Left ventricle myocardium inferior (tissue), 1 donor: ENCODE measurements around the gene CFDP1. TPM values are rescaled to one million over a fixed set of nuclear protein-coding genes. Genes with fewer than 3 reads are reported as not detected.

ENCODE experiments used
- DNase-seq: peaks from one replicate; pipeline ENCODE4 v3.0.0-alpha.2; 2020
- H3K27ac ChIP-seq: fragments of 200-600 bp; replicated peaks from 2 replicates; pipeline ENCODE4 v1.8.0; 2021
- H3K27me3 ChIP-seq: fragments of 200-600 bp; 2 replicates; pipeline ENCODE4 v1.8.0; 2021; ENCODE audit warnings: low read depth
- H3K36me3 ChIP-seq: fragments of 200-600 bp; 2 replicates; pipeline ENCODE4 v1.8.0; 2021
- H3K4me1 ChIP-seq: fragments of 200-600 bp; 2 replicates; pipeline ENCODE4 v1.8.0; 2021
- H3K4me3 ChIP-seq: fragments of 200-600 bp; 2 replicates; pipeline ENCODE4 v1.8.0; 2021; ENCODE audit warnings: mild to moderate bottlenecking, moderate library complexity
- H3K9me3 ChIP-seq: fragments of 200-600 bp; replicated peaks from 2 replicates; pipeline ENCODE4 v1.8.0; 2021
- CTCF ChIP-seq: fragments of 200-600 bp; IDR thresholded peaks from 2 replicates; pipeline ENCODE4 v1.8.0; 2021; ENCODE audit warnings: antibody characterized with exemption, mild to moderate bottlenecking, borderline replicate concordance
- intact Hi-C: fragments of 100-400 bp; cut with micrococcal nuclease; formaldehyde crosslinking; loops from one replicate; pipeline ENCODE4 v1.11.0; 2022
- total RNA-seq: library from RNA; stranded (reverse); fragmentation: NEBNext Ultra II Directional; extraction: Animal tissue kit (Norgen Biotek cat#: 25700); gene quantifications from one replicate; pipeline ENCODE4 v1.2.1, GENCODE V29; 2021
- donor health status: DM: no; HTN: yes; CAD: no; lungs with severe emphysema.

CFDP1 gene
- total RNA-seq, 1 donor from 2014 or later, result 24.9 TPM

DNA sequence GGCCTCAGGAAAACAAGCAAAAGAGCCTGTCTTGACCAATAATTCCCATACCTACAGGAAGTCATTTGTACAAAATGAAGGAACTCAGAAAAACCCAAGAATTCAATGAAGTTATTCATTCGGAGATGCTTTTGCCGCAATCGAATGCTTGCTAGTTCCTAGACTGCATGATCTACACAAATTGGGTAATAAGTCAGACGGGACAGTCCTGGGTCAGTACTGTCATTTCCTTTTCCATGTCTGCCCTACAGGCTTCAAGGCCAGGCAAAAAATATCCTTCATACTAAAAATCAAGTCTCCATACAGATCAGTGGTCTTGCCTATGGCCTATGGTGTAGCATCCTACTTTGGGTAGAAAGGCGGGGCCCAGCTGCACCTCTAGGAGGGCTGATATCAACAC is 71.4 kb downstream of the CFDP1 start:
- no peak for TF ChIP-seq CTCF
- Histone ChIP-seq H3K9me3 (no peaks in the 10 kb centered on the region), H3K4me1 (peaks cover 19% of the 10 kb centered on the region), H3K27me3 (no peaks in the 10 kb centered on the region), H3K4me3 (no peak overlapping the region), H3K27ac (no peak overlapping the region), H3K36me3 (peaks cover 8% of the 10 kb centered on the region)
- DNase-seq, result no peak
- intact Hi-C loops, result no loop called here

DNA sequence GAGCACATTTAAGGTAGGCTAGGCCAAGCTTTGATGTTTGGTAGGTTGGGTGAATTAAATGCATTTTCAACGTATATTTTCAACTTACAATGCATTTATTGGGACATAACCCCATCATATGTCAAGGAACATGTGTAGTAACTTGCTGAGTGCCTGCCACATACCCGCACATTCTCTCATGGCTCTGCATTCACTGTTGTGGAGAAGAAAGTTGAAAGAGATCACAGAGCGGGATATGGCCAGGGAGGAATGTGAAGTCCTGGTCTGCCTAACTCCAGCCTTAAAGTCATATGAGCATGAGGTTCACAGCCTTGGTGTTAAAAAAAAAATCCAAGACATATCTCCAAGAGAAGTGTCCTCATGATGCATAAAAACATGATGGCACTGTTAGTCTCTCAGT is 79.1 kb downstream of the CFDP1 start:
- no peaks in the 10 kb centered on the region for H3K36me3 ChIP-seq
- H3K9me3 ChIP-seq, result no peaks in the 10 kb centered on the region
- H3K27ac ChIP-seq, result no peak overlapping the region
- DNase-seq, result no peak
- TF ChIP-seq CTCF, result no peak
- peaks cover 12% of the 10 kb centered on the region for H3K4me1 ChIP-seq
- no peak overlapping the region for H3K4me3 ChIP-seq
- no peaks in the 10 kb centered on the region for H3K27me3 ChIP-seq
- intact Hi-C loops, result no loop called here

- intact Hi-C loops, result no loop called here
- no peaks in the 10 kb centered on the region for H3K36me3 ChIP-seq
- no peak overlapping the region for H3K4me3 ChIP-seq
- H3K9me3 ChIP-seq, result no peaks in the 10 kb centered on the region
- no peaks in the 10 kb centered on the region for H3K4me1 ChIP-seq
- DNase-seq, result no peak
- H3K27ac ChIP-seq, result no peak overlapping the region
- H3K27me3 ChIP-seq, result no peaks in the 10 kb centered on the region
- TF ChIP-seq CTCF, result no peak
These were observed 82.1 kb downstream of the CFDP1 start for GRCh38 chr16:75351183-75351582.

DNA sequence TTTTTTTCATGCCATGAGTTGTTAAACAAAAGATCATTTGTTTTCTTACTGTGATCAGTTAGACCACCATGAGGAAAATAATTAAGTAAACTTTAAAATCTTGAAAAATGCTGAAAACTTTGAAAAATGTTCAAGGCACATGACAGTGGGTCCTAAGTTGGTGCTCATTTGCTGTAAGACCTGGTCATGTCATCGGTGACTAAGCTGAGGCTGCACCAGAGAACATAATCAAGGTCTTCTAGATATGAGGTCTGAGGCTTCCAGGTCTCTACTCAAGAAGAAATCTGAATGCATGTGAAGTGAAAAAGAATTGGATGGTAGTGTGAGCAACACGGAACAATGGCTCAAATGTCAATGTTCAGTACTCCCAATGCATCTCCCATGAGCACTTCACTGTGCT is 87.6 kb downstream of the CFDP1 start:
- no peak for DNase-seq
- Histone ChIP-seq H3K9me3 (no peaks in the 10 kb centered on the region), H3K4me3 (no peak overlapping the region), H3K27me3 (no peaks in the 10 kb centered on the region), H3K36me3 (no peaks in the 10 kb centered on the region), H3K27ac (no peak overlapping the region), H3K4me1 (peaks cover 28% of the 10 kb centered on the region)
- TF ChIP-seq CTCF, result no peak
- intact Hi-C loops, result no loop called here

GRCh38 chr16:75343941-75344340 is 89.4 kb downstream of the CFDP1 start:
- H3K27ac ChIP-seq, result no peak overlapping the region
- no peak for DNase-seq
- intact Hi-C loops, result no loop called here
- H3K4me1 ChIP-seq, result peaks cover 28% of the 10 kb centered on the region
- no peak overlapping the region for H3K4me3 ChIP-seq
- TF ChIP-seq CTCF, result no peak
- no peaks in the 10 kb centered on the region for H3K9me3 ChIP-seq
- peaks cover 2% of the 10 kb centered on the region for H3K36me3 ChIP-seq
- no peaks in the 10 kb centered on the region for H3K27me3 ChIP-seq

DNA sequence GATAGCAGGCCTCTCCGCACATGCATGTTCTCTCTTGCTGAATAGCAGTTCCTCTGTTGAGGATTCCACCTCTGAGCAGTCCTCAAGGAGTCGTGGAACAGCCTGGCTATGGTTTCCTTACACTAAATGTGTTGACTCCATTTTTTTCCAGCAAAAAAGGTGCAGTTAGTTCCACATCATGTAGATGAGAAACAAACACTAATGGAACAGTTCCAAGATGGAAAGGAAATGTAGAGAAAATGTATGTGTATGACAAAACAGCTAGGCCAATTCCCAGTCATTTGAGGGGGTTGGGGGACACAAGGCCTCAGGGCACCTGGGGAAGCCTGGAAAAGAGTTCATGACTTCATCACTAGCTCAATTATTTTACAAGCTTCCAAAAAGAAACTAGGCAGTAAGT is 90.0 kb downstream of the CFDP1 start:
- intact Hi-C loops, result no loop called here
- H3K27ac ChIP-seq, result peak overlapping the region; percentile 59
- H3K4me3 ChIP-seq, result no peak overlapping the region
- no peaks in the 10 kb centered on the region for H3K9me3 ChIP-seq
- H3K4me1 ChIP-seq, result peaks cover 28% of the 10 kb centered on the region
- peaks cover 2% of the 10 kb centered on the region for H3K36me3 ChIP-seq
- no peaks in the 10 kb centered on the region for H3K27me3 ChIP-seq
- no peak for TF ChIP-seq CTCF
- no peak for DNase-seq
